Measurements from ENCODE around the gene ACVR2B.
A peak's percentile ranks its signal among the peaks of the same experiment; 100 is the strongest.

Gene ACVR2B

DNA sequence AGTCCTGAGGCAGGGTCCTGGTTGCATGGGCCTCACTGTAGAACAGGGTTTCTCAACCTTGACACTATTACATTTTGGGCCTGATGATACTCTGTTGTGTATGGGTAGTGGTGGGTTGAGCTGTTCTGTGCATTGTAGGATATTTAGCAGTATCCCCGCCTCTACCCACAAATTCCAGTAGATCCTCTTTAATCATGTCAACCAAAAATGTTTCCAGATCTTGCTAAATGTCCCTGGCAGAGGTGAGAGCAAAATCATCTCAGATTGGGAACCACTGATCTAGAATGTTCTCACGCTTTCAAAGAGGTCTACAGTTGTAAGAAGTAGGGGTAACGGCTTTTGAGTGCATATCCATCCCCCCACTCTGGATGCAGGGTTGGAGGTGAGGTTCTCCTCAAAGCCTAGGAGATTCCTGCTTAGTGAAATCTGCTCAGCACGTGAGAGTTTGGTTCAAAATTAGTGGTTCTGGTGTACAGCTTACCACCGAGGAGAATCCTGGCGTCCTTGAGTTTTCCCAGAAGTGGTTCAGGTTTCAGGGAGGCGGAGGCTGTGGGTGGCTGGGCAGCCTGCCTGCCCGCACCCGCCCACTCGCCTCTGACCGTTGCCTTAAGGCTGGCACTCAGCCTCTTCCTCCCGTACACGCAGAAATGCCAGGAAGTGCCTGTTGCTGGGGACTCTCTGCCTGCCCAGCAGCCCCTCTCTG lies 5.3 kb downstream of the ACVR2B start:
- peak; percentile 77 for DNase-seq

DNA sequence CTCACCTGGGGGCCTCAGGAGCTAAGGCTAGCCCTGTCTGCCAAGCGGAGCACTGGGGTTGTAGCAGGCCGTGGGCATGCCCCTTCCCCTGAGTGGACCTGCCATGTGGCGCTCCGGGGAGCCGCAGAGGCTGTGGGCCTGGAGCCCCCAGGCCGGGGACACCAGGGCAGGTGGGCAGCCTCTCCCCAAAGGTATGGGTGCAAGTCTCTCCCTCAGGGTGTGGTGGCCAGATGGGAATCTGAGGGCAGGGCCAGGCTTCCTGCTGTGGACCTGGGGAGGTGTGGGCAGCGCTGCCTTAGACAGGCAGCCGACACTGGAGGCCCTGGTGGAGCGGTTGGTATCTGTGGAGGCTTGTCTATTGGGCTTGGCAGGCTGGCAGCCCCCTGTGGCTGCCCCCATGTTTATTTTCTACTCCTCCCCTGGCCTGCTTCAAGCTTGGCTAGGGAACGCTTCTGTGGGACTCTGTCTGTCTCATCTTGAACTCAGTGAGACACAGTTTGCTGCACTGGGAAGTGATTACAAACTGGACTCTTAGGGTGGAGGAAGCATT lies 5.9 kb downstream of the ACVR2B start:
- no peak for DNase-seq

DNA sequence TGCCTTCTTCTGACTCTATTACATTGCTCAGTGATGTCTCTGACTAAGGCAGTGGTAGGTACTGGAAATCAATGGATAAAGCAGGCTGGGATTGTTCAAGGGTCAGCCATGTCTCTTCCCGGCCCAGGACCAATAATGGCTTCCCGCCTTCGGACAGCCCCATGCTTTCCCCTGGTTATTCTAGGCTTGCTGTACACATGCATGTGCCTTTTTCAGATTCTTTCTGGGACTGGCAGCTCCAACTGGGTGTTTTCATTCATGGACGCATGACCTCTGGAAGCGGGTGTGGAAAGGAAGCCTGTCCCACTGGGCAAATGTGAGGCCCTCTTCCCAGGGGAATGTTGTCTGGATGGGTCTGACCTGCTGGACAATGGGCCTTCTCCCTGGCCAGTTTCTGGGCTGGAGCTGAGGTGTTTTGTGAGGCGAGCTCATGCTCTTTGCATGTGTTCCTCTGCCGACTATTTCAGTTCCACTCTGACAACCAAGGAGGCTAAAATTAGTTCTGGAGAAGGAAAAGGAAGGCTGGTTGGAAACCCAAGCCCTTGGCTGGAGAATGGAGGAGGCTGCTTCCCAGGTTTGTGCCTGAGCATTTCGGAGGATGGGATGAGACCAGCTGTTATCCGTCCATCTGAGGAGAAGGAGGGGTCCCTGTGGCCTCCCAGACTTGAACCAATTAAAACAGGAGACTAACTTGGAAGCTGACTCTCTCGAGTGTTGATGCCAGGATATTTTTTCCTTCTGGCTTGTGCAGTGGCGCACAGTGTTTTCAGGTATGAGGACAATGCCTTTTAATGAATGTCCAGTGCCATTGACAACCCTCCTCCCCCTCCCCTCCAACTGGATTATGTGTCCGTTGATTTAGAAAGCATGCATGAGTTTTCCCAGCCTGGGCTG lies 6.9 kb downstream of the ACVR2B start:
- DNase-seq: peak; percentile 78

DNA sequence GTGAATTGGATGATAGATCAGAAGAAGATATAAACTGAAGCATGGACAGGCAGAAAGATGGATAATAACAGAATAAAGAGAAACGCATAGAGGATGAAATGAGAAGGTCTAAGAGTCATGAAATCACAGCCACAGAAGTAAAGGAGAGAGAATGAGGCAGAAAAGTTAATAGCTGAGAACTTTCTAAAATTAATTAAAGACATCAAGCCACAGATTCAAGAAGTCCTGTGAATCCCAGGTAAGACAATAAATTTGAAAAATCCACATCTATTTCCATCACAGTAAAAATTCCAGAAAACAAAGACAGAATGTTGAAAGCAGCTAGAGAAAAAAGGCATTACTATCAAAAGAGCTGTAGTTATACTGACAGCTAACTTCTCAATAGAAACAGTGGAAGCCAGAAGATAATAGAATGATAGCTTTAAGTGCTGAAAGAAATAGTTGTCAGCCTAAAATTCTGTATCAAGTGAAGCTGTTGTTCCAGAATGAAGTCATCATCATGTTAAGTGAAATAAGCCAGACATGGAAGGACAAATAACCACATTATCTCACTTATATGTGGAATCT lies 12.0 kb downstream of the ACVR2B start:
- DNase-seq: no peak

DNA sequence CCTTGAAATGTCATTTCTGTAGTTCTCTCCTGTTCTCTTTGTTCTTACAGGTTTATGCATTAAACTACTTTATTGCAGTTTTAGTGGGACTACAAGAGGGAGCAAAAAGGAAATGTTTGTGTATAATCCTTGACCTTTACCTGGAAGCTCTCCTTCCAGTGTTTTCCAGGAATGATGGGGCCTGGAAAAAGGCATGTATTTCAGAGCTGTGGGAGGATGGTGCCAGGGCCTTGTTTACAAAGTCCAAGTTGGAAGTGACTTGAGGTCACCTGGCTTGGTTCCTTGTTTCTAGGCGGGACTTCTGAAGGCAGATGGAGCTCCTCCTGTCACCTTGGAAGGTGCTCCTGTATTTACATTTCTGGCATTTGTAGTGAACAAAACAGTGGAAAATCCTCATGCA lies 15.1 kb downstream of the ACVR2B start:
- DNase-seq: no peak

DNA sequence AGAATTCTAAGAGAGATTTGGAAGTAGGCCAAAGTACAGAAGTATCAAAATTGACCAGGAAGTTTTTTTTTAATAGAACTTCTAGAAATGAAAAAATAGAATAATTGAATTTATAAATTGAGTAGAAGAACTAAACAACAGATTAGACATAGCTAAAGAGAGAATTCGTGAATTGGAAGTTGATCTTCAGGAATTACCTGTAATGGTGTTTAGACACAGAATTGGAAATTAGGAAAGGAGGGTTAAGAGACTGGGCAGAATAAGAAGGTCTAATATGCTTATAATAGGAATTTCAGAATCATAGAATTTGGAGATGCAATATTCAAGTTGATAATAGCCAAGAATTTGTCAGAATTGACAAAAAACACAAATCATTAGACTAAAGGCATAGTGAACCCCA lies 16.2 kb downstream of the ACVR2B start:
- no peak for DNase-seq

DNA sequence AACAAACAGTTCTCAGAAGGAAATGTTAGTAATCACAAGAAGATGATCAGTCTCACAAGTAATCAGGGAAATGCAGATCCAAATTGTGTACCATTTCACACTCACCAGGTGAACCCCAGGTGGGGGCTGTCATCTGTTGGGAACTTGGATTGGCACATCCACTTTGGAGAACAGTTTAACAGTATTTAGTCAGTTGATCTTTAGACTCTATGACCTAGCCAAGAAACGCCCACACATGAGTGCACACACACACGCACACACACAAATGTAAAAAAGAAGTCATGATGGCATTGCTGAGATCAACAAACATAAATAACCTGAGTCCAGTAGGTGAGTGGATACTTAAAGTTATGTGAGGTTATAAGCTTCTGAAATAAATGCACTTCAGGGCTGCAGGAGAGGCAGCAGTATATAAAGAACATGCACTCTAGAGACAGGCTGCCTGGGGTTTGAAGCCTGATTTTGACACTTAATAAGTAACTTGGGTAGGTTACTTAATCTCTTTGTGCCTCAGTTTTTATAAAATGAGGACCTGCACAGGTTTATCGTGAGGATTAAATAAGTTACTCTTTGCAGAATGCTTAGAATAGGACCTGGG lies 17.7 kb downstream of the ACVR2B start:
- no peak for DNase-seq

DNA sequence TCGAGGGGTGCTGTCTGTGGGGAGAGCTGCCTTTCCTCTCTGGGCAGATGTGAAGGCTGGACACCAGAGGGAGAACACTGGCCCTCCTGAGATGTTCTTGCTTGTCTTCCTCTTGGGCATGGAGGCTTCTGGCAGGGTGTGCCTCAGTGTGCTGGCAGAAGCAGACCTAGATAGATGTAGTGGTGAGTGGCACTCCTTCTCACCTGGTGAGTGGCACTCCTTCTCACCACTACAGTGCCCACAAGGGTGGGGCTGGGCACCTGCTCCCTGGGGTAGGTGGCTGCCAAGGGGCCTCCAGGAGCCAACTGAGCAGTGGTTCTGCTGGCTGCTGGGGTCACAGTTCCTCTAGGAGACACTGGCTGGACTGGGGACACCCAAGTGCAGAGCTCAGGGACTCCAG lies 18.7 kb downstream of the ACVR2B start:
- DNase-seq: no peak

DNA sequence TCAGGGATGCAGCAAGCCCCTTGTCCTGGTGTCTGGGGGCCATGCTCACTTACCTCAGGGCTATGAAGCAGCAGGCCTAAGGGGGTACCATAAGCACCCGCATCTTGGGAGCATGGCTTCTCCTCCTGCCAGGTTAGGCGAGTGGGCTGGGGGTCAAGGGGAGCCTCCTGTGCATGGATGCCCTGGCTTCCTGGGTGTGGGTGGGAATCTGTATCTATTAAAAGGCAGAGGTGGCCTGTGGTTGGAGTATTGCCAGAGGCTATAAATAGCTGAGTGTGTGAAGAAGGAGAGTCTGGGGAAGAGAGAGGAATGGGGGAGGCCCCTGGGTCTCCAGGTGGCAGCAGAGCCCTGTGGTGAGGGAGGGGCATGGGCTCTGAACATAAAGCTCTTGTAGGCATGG lies 19.5 kb downstream of the ACVR2B start:
- no peak for DNase-seq

DNA sequence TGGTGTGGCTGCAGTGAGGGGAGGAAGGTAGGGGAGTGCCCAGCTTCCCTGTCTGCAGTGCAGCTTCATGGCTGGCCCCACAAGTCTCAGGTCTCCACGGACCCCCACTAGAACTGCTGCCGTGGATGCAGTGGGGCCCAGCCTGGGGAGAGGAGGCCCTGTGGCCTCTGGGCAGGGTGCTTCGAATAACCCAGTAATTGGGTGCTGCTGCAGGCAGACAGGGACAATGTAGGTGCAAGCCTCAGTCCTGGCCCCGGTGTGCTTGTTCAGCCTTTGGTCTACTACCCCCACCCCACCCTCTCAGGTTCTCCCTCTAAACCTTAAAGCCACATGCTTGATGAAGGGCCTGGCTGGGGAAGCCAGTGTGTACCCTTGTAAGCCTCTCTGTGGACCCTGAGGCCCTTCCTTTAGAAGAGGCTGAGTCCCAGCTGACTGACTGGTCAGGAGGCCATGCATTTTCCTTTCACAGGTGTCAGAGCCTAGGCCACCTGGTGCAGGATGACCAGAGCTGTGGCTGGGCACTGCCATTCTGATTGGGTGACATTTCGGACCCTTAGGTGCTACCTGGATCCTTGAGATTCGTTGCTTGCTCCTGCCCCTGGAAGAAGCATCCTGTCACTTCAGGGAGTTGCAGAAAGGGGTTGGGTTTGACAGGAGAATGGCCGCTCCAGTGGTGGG lies 21.4 kb downstream of the ACVR2B start:
- no peak for DNase-seq

DNA sequence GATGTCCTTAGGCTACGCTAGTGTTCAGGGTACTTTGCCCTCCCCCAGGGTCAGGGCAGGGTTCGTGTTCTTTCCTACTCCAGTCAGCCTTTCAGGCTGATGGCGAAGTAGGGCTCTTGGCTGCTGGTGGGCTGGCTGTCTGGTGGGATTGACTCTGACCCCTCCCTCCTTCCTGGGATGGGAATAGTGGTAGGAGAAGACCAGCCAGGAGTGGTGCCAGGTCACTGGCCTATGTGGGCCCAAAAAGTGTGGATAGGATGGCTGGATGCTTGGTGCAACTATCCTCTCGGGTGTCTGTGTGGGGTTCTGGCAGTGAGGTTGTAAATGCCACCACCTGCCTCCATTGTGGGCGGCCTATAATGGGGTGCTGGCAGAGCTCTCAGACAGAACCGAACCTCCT lies 22.0 kb downstream of the ACVR2B start:
- no peak for DNase-seq

DNA sequence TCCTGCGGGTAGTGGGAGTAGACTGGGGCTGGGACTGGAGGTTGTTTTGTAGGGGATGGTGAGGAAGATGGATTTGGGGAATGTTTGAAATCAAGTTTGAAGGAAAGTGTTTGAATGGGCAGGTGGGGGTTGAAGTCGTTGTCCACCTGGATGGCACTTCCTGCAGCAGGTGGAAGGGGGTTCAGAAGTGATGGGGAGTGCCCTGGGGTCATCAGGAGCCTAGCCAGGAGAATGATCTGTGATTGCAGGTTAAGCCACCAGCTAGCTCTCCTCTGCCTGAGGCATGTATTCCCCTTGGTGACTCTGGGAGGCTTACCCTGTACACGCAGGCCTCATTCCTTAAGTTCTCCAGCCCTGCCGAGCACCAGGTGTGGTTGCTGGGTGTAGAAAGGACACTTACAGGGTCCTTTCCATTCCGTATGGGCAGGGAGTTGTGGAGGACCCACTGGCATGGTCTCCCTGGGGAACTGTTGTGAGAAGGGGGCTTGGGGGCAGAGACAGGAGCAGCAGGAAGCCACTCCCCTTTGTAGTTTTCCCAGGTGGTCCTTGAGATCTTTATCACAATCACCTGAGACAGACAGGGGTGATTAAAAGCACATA lies 22.6 kb downstream of the ACVR2B start:
- DNase-seq: no peak

DNA sequence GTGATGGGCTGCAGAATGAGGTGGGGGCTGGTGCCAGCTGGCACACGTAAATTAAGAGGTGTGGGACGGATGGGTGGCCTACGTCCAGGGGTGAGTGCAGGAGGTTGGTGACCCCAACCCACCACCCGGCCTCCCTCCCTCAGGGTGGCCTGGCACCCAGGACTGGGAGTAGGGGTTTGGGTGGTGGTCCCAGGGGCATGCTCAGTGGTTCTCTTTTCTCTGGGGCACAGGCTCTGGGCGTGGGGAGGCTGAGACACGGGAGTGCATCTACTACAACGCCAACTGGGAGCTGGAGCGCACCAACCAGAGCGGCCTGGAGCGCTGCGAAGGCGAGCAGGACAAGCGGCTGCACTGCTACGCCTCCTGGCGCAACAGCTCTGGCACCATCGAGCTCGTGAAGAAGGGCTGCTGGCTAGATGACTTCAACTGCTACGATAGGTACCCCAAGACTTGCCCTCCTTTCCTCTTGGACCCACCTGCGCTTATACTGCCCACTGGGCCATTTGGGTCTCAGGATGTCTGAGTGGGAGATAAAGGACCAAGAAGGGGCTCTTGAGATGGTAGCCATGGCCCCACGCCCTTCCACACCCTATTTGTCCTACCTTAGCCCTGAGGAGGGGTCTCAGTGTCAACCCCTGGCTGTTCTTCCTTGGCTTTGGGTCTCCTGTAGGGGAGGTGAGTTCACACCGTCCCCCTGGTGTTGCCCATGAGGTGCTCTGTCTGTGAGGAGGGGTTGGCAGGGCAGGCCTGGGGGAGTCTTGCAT lies 23.5 kb downstream of the ACVR2B start:
- DNase-seq: no peak

DNA sequence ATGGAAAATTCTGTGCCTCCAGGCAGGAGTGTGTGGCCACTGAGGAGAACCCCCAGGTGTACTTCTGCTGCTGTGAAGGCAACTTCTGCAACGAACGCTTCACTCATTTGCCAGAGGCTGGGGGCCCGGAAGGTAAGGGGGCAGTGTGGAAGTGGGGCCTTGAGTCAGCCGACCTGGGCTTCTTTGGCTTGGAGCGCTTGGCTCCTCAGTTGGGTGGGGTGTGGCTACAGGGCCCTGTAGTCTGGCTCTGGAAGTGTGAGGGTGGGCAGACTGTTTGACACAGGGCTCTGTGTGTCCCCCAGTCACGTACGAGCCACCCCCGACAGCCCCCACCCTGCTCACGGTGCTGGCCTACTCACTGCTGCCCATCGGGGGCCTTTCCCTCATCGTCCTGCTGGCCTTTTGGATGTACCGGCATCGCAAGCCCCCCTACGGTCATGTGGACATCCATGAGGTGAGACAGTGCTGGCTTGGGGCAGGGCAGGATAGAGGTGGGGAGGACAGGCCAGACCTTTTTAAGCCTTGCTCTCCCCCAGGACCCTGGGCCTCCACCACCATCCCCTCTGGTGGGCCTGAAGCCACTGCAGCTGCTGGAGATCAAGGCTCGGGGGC lies 24.3 kb downstream of the ACVR2B start:
- no peak for DNase-seq

DNA sequence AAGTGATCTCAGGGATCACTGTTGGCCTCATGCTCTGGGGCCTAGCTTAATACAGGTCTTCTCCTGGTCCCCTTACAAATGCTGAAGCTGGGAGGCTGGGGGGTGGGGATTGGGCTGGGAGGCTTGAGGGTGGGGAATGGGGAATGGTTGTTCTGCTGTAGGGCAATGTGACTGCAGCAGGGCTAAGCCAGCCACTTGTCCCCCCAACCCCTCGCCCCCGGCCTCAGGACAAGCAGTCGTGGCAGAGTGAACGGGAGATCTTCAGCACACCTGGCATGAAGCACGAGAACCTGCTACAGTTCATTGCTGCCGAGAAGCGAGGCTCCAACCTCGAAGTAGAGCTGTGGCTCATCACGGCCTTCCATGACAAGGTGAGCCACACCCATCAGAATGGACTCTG lies 25.2 kb downstream of the ACVR2B start:
- DNase-seq: no peak

DNA sequence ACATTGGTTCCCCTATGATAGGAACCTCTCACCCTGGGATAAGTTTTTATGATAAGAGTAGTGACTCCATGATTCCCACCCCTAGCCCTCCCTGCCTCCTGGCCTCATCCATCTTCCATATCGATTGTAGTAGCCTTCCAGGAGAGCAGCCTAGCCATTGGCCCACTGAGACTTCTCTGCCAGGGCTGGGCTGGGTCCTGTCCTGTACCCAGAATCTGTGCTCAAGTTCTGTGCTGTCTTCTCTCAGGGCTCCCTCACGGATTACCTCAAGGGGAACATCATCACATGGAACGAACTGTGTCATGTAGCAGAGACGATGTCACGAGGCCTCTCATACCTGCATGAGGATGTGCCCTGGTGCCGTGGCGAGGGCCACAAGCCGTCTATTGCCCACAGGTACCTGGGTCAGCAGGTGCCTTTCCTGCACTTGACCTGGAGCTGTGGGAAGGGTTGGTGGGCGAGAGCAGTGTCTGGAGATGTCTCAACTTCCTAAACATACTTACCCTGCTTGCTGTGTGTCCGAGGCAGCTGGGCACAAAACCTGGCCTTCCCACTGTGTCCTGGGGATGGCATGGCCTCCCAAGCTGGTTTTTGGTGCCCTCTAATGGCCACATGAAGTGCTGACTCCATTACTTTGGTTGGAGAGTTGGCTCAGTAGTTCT lies 25.9 kb downstream of the ACVR2B start:
- peak; percentile 70 for DNase-seq

DNA sequence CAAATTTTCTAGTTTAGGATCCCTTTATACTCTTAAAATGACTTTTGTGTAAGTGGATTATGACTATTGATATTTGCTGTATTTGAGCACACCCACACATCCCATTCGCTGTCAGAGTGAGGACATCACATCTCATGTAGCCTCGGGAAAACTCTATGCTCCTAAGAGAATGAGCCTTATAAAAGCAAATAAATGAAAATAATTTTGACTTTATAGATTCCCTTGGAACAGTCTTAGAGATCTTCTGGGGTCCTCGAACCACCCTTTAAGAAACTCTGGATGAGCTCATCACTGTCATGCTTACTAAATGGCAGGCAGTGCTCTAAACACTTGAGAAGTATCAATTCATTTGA lies 26.4 kb downstream of the ACVR2B start:
- DNase-seq: no peak

DNA sequence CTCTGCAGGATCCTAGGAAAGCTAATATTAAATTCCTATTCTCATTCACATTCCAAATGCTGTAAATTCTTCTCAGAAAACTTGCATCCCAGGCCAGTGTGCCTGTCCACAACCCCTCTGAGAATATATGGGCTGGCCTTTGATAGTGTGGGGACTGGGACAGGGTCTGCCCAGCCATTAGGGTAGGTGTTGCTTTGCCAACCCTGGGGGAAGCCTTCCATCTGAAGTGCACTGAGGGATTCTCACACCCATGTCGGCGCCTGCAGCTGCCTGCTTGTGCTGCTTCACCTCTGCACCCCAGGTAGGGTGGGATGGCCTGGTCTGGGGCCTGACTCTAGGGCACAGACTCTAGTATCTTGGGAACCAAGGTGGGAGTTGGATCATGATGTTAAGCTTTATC lies 27.2 kb downstream of the ACVR2B start:
- DNase-seq: no peak

DNA sequence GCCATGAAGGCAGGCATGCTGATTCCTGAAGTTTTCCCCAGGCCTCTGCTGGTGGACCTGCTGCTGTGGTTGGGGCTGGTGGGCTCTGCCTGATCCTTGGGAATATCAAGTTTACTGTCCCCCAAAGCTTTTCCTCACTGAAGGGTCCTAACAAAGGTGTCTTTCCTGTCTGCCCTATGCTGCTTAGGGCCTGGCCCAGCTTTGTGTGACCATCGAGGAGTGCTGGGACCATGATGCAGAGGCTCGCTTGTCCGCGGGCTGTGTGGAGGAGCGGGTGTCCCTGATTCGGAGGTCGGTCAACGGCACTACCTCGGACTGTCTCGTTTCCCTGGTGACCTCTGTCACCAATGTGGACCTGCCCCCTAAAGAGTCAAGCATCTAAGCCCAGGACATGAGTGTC lies 29.3 kb downstream of the ACVR2B start:
- DNase-seq: no peak

DNA sequence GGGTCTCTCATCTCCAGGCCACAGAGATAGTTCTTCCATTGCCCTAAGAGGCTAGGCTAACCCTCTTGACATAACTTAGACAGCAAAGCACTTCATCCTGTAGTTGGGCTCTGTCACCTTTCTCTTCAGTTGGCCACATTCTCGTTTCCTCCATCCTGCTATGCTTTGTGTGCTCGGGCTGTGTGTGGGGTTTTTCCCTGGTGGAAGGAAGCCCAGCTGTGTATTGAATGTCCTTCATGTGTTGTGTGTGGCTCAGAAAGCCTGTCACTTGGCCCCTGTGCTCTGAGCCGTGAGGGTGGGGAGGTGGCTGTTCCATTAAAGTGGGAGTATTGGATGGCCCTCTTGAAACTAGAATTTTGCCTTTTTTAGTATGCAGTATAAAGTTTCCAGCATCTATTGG lies 33.6 kb downstream of the ACVR2B start:
- DNase-seq: no peak

DNA sequence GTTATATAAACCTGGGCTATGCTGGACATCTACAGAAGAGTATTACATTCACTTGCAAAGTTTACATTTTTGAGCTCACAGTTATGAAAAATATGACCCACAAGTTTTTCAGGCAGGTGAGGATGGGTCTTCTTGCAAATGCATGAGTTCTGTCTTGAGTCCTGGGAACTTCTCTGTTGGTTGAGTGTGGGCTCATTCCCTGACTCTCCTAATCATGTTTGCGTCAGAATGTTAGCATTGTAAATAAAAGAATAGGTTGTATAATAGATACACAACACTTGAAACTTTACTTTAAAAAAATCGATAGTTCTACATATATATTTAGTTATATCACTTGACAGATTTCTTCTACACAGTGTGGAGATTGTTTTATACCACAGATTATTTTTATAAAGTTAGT lies 35.3 kb downstream of the ACVR2B start:
- DNase-seq: no peak

Data from right hindlimb (tissue), 1 donor.